PFSK-1 (cell line): Measurements from ENCODE around the gene OR2D3.

ENCODE experiments used
- POLR2AphosphoS5 ChIP-seq: IDR thresholded peaks from 2 replicates; pipeline ENCODE4 v1.6.1; 2012; ENCODE audit warnings: low read depth, mild to moderate bottlenecking, control low read depth, low read length, moderate library complexity
- REST ChIP-seq, 2 experiments: IDR thresholded peaks; 2 replicates each; pipeline versions ENCODE4 v1.6.1 to v1.8.0; 2011 to 2012; ENCODE audit warnings: low read depth in 2 of 2, low read length in 2 of 2, control low read depth in 1 of 2, inconsistent platforms in 1 of 2, mild to moderate bottlenecking in 1 of 2, moderate library complexity in 1 of 2; ENCODE audit not compliant: insufficient read depth in 1 of 2
- SIN3A ChIP-seq: IDR thresholded peaks from 2 replicates; pipeline ENCODE4 v1.6.1; 2012; ENCODE audit warnings: mild to moderate bottlenecking, low read length, moderate library complexity, borderline replicate concordance; ENCODE audit not compliant: insufficient read depth
- TAF1 ChIP-seq: IDR thresholded peaks from 2 replicates; pipeline ENCODE4 v1.6.1; 2012; ENCODE audit warnings: low read length, control low read depth, borderline replicate concordance; ENCODE audit not compliant: insufficient read depth

- TF ChIP-seq REST (IDR thresholded peaks at IDR 0.05; ENCODE audit: insufficient read depth in 1 of 2, low read depth in 2 of 2, low read length in 2 of 2), result no peak
- TF ChIP-seq TAF1, result no peak
- no peak for TF ChIP-seq SIN3A
- TF ChIP-seq POLR2AphosphoS5, result no peak
Measured at GRCh38 chr11:6911378-6911777, 9.4 kb upstream of the OR2D3 start.
